ENCODE results near the gene SP100.

SP100 gene

DNA sequence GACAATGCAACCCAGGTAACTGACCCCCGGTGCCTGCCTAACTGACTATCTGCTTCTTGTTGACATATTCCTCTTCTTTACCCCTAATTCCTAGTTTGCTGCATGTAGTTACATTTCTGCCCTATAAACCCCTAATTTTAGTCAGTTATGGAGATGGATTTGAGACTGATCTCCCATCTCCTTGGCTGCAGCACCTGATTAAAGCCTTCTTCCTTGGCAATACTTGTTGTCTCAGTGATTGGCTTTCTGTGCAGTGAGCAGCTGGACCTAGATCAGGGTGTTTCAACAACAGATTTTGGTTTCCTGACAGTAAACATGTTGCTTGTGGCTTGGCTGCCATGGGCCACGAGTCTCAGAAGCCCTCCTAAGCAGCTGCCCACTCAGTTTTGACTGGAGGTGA is 105.4 kb downstream of the SP100 start:
- Histone ChIP-seq H3K36me3 (ENCODE audit: control insufficient read depth, insufficient read depth, low read length) (no peaks in the 10 kb centered on the region), H3K27me3 (ENCODE audit: control insufficient read depth, insufficient read depth, low read length) (no peaks in the 10 kb centered on the region), H3K4me1 (ENCODE audit: control insufficient read depth, insufficient read depth, low read length) (no peaks in the 10 kb centered on the region), H3K9me3 (ENCODE audit: control insufficient read depth, low read length) (no peaks in the 10 kb centered on the region), H3K9ac (ENCODE audit: low read length) (no peak overlapping the region), H3K4me3 (ENCODE audit: low read length) (no peak overlapping the region)

DNA sequence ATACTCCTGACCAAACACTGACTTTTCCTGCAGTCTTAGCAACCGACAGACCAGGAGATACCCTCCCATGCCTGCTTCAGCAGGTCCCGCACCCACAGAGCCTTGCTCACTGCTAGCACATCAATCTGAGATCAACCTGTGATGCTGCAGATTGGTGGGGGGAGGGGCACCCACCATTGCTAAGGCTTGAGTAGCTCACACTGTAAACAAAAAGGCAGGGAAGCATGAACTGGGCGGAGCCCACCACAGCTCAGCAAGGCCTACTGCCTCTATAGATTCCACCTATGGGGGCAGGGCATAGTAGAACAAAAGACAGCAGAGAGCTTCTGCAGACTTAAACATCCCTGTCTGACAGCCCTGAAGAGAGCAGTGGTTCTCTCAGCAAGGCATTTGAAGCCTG is 109.7 kb downstream of the SP100 start:
- Histone ChIP-seq H3K9me3 (ENCODE audit: control insufficient read depth, low read length) (no peaks in the 10 kb centered on the region), H3K36me3 (ENCODE audit: control insufficient read depth, insufficient read depth, low read length) (no peaks in the 10 kb centered on the region), H3K27me3 (ENCODE audit: control insufficient read depth, insufficient read depth, low read length) (no peaks in the 10 kb centered on the region), H3K4me3 (ENCODE audit: low read length) (no peak overlapping the region), H3K4me1 (ENCODE audit: control insufficient read depth, insufficient read depth, low read length) (no peaks in the 10 kb centered on the region), H3K9ac (ENCODE audit: low read length) (no peak overlapping the region)

DNA sequence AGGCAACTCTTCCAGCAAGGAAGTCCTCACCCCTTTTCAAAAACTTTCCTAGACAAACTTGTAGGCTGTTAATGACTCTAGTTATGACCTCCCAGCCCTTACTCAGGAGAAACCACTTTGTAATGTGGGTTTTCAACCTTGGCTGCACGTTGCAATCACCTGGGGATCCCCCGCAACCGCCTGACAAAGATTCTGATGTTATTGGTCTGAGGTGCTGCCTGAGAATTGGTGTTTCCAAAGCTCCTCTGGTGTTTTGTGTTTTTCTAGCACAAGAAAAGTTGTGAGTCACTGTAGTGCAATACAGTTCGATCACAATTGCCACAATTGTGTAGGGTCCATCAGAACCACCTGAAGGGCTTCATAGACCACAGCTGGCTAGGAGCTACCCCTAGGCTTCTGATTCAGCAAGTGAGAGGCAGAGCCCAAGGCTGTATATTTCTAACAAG is 121.6 kb downstream of the SP100 start:
- Histone ChIP-seq H3K4me3 (ENCODE audit: low read length) (no peak overlapping the region), H3K9ac (ENCODE audit: low read length) (no peak overlapping the region), H3K9me3 (ENCODE audit: control insufficient read depth, low read length) (no peaks in the 10 kb centered on the region), H3K36me3 (ENCODE audit: control insufficient read depth, insufficient read depth, low read length) (no peaks in the 10 kb centered on the region), H3K27me3 (ENCODE audit: control insufficient read depth, insufficient read depth, low read length) (no peaks in the 10 kb centered on the region), H3K4me1 (ENCODE audit: control insufficient read depth, insufficient read depth, low read length) (no peaks in the 10 kb centered on the region)

DNA sequence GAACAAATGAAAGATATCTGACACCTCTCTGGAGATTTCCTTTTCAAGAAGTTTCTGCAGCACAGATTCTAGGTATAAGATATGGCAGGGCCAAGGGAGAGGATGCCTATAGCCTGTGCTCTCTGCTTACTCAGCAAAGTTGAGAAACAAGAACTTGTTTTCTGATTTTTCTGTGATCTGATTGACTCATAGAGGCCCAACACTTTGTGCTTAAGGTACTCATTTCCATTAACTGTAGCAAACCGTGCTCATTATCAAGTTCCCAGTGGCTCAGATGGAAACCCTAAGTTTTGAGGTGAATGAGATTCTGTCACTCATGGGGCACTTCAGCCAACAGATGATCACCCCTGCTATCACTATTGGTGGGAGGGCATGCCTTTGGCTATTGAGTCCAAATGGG is 124.3 kb downstream of the SP100 start:
- Histone ChIP-seq H3K9me3 (ENCODE audit: control insufficient read depth, low read length) (no peaks in the 10 kb centered on the region), H3K4me1 (ENCODE audit: control insufficient read depth, insufficient read depth, low read length) (no peaks in the 10 kb centered on the region), H3K27me3 (ENCODE audit: control insufficient read depth, insufficient read depth, low read length) (no peaks in the 10 kb centered on the region), H3K36me3 (ENCODE audit: control insufficient read depth, insufficient read depth, low read length) (no peaks in the 10 kb centered on the region), H3K4me3 (ENCODE audit: low read length) (no peak overlapping the region), H3K9ac (ENCODE audit: low read length) (no peak overlapping the region)

DNA sequence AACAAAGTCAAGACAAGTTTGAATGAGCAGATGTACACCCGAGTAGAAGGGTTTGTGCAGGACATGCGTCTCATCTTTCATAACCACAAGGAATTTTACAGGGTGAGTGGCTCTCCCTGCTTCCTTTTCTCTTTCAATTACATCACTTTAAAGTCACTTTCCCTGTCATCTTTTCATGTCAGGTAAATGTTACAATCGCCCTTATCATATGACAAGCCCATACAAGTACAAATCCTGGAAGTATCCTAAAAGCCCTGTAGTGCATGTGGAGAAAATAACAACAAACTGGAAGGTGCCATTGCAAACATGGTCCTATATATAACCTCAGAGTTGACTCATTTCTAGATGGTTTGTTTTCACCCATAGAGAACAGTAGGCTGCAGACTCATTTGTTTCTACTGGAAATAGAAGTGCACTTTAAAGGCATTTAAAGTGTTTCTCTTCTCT is 126.0 kb downstream of the SP100 start:
- Histone ChIP-seq H3K36me3 (ENCODE audit: control insufficient read depth, insufficient read depth, low read length) (no peaks in the 10 kb centered on the region), H3K4me1 (ENCODE audit: control insufficient read depth, insufficient read depth, low read length) (no peaks in the 10 kb centered on the region)

DNA sequence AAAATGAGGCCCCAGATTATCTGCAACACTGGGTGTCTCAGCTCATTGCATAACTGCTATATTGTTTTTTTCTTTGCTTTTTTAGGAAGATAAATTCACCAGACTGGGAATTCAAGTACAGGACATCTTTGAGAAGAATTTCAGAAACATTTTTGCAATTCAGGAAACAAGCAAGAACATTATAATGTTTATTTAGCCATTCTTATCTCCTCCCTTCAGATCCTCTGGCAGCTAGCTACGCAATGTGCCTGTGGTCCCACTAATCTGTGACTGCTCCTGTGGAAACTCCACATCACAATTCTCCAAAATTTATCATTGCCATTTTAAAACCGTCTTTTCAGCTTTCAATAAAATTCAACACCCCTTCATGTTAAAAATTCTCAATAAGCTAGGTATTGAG is 126.8 kb downstream of the SP100 start:
- no peaks in the 10 kb centered on the region for H3K27me3 ChIP-seq (ENCODE audit: control insufficient read depth, insufficient read depth, low read length)
- no peaks in the 10 kb centered on the region for H3K4me1 ChIP-seq (ENCODE audit: control insufficient read depth, insufficient read depth, low read length)
- H3K36me3 ChIP-seq (ENCODE audit: control insufficient read depth, insufficient read depth, low read length), result no peaks in the 10 kb centered on the region
- no peaks in the 10 kb centered on the region for H3K9me3 ChIP-seq (ENCODE audit: control insufficient read depth, low read length)
- H3K9ac ChIP-seq (ENCODE audit: low read length), result no peak overlapping the region
- no peak overlapping the region for H3K4me3 ChIP-seq (ENCODE audit: low read length)

More for the DNA sequence above, 126.0 kb downstream of the SP100 start:
- no peaks in the 10 kb centered on the region for H3K9me3 ChIP-seq (ENCODE audit: control insufficient read depth, low read length)
- H3K27me3 ChIP-seq (ENCODE audit: control insufficient read depth, insufficient read depth, low read length), result no peaks in the 10 kb centered on the region
- H3K9ac ChIP-seq (ENCODE audit: low read length), result no peak overlapping the region
- no peak overlapping the region for H3K4me3 ChIP-seq (ENCODE audit: low read length)

DNA sequence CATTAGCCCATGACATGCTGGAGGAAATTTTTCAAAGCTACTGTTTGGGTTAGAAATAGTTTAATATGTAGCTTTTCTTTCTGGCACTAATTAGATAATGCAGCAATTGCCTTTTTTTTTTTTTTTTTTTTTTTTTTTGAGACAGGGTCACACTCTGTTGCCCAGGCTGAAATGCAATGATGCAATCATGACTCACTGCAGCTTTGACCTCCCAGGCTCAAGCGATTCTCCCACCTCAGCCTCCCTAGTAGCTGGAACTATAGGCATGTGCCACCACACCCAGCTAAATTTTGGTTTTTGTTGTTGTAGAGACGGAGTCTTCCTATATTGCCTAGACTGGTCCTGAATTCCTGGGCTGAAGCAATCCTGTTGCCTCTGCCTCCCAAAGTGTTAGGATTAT is 136.2 kb downstream of the SP100 start:
- Histone ChIP-seq H3K9me3 (ENCODE audit: control insufficient read depth, low read length) (no peaks in the 10 kb centered on the region), H3K4me3 (ENCODE audit: low read length) (no peak overlapping the region), H3K9ac (ENCODE audit: low read length) (no peak overlapping the region), H3K27me3 (ENCODE audit: control insufficient read depth, insufficient read depth, low read length) (no peaks in the 10 kb centered on the region), H3K4me1 (ENCODE audit: control insufficient read depth, insufficient read depth, low read length) (no peaks in the 10 kb centered on the region), H3K36me3 (ENCODE audit: control insufficient read depth, insufficient read depth, low read length) (no peaks in the 10 kb centered on the region)

DNA sequence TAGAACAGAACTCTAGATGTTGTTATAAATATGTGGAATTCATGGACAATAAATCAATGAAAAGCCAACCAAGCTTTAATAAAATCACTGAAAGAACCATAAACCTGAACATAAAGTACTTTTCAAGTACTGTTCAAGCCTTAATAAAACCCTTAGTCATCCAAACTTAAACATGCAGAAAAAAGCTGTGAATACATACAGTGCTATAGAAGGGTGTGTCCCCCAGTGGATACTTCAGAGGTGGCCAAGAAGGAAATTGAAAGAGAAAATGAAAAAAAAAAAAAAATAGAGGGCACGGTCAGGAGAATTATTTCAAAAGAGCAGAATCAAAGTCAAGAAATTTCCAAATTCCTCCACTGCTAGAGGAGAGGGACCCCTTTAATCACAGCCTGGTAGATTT is 141.1 kb downstream of the SP100 start:
- no peaks in the 10 kb centered on the region for H3K27me3 ChIP-seq (ENCODE audit: control insufficient read depth, insufficient read depth, low read length)
- H3K36me3 ChIP-seq (ENCODE audit: control insufficient read depth, insufficient read depth, low read length), result no peaks in the 10 kb centered on the region
- H3K9ac ChIP-seq (ENCODE audit: low read length), result no peak overlapping the region
- H3K9me3 ChIP-seq (ENCODE audit: control insufficient read depth, low read length), result no peaks in the 10 kb centered on the region
- no peaks in the 10 kb centered on the region for H3K4me1 ChIP-seq (ENCODE audit: control insufficient read depth, insufficient read depth, low read length)
- H3K4me3 ChIP-seq (ENCODE audit: low read length), result no peak overlapping the region

DNA sequence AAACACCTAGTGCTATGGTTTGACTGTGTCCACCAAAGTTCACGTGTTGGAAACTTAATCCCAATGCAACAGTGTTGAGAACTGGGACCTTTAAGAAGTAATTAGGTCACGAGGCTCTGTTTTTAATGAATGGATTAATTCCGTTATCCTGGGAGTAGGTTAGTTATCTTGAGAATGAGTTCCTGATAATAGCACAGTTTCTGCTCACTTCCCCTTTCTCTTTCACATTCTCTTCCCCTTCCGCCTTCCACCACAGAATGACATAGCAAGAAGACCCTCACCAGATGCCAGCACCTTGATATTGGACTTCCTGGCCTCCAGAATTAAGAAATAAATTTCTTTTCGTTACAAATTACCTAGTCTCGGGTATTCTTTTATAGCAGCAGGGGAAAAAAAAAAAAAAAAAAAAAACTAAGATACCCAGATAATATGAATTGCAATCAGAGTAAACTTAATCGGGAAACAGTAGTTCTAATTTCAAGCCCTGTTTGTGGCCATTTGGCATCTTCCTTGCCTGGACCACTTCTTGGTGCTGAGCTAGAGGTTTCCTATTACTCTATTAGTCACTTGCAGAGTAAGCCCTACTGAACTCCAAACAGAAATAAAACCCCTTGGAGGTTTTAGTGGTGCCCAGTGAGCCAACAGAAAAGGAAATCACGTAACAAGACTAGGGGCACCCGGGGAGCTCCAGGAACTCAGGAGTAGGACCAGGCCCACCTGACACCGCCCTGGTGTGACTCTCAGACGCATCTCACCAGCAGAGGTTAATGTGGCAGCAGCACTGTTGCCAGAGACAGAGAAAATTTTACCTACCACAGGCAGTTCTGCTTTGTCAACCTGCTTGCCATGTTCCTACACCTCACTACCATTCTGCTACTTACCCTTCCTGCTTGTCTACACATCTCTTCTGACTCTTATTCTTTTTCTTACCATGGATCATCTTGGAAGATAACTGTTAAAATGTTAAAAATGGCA is 149.1 kb downstream of the SP100 start:
- no peaks in the 10 kb centered on the region for H3K36me3 ChIP-seq (ENCODE audit: control insufficient read depth, insufficient read depth, low read length)
- H3K4me3 ChIP-seq (ENCODE audit: low read length), result no peak overlapping the region
- H3K4me1 ChIP-seq (ENCODE audit: control insufficient read depth, insufficient read depth, low read length), result no peaks in the 10 kb centered on the region
- no peak overlapping the region for H3K9ac ChIP-seq (ENCODE audit: low read length)
- H3K9me3 ChIP-seq (ENCODE audit: control insufficient read depth, low read length), result no peaks in the 10 kb centered on the region
- no peaks in the 10 kb centered on the region for H3K27me3 ChIP-seq (ENCODE audit: control insufficient read depth, insufficient read depth, low read length)

DNA sequence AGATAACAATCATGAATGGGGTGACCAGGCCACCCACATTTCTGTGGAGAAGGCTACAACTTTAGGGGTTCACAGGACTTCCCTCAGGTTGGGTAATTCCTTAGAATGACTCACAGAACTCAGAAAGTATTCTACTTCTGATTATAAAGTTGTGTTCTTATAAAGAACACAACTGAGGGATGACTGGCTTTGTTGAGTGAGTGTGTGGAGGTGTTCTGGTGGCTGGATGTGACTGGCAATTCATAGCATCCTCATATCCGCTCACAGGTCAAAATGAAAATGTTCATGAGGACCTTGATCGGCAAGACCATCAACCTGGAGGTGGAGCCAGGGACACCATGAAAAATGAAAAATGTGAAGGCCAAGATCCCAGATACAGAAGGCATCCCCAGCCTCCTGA is 153.3 kb downstream of the SP100 start:
- Histone ChIP-seq H3K27me3 (ENCODE audit: control insufficient read depth, insufficient read depth, low read length) (no peaks in the 10 kb centered on the region), H3K9ac (ENCODE audit: low read length) (no peak overlapping the region), H3K4me3 (ENCODE audit: low read length) (no peak overlapping the region), H3K9me3 (ENCODE audit: control insufficient read depth, low read length) (no peaks in the 10 kb centered on the region), H3K36me3 (ENCODE audit: control insufficient read depth, insufficient read depth, low read length) (no peaks in the 10 kb centered on the region), H3K4me1 (ENCODE audit: control insufficient read depth, insufficient read depth, low read length) (no peaks in the 10 kb centered on the region)

DNA sequence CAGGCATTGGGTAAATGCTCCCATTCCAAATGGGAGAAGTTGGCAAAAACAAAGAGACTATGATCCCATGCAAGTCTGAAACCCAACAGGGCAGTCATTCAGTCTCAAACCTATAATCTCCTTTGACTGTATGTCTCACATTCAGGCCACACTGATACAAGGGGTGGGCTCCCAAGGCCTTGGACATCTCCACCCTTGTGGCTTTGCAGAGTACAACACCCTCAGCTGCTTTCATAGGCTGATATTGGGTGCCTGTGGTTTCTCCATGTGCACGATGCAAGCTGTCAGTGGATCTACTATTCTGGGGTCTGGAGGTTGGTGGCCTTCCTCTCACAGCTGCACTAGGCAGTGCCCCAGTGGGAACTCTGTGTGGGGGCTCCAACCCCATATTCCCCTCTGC is 155.0 kb downstream of the SP100 start:
- Histone ChIP-seq H3K4me3 (ENCODE audit: low read length) (no peak overlapping the region), H3K36me3 (ENCODE audit: control insufficient read depth, insufficient read depth, low read length) (no peaks in the 10 kb centered on the region), H3K9me3 (ENCODE audit: control insufficient read depth, low read length) (no peaks in the 10 kb centered on the region), H3K9ac (ENCODE audit: low read length) (no peak overlapping the region), H3K4me1 (ENCODE audit: control insufficient read depth, insufficient read depth, low read length) (no peaks in the 10 kb centered on the region), H3K27me3 (ENCODE audit: control insufficient read depth, insufficient read depth, low read length) (no peaks in the 10 kb centered on the region)

DNA sequence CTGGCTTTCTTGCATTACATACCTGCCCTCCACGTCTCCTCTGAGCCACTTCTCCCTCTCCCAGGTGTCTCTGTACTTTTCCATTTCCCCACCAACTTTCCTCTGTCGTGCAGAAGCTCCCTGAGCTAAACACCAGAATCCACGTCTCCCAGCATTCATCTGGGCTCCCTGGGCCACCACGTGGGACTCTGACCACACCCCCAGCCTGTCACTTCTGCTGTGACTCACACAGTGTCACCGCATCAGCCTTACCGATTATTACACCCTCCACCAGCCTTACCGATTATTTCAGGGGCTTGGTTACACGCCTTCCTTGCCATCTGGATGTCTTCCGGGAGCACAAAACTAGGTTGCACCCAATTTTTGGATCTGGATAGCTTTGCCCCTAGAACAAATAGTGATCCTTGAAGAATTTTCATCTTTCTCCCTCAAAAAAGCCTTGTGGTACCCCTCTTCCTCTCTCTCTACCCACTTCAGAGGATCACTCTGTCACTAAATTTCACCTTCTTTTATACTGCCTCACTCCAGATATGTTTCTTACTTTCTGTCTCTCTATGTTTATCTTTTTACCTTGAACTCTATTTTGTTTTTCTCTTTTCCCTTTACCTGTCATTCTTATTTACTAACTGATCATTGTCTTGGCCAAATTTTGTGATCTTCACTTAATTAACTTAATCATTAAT is 159.8 kb downstream of the SP100 start:
- H3K36me3 ChIP-seq (ENCODE audit: control insufficient read depth, insufficient read depth, low read length), result no peaks in the 10 kb centered on the region
- no peaks in the 10 kb centered on the region for H3K27me3 ChIP-seq (ENCODE audit: control insufficient read depth, insufficient read depth, low read length)
- H3K9ac ChIP-seq (ENCODE audit: low read length), result no peak overlapping the region
- no peaks in the 10 kb centered on the region for H3K4me1 ChIP-seq (ENCODE audit: control insufficient read depth, insufficient read depth, low read length)
- no peak overlapping the region for H3K4me3 ChIP-seq (ENCODE audit: low read length)
- H3K9me3 ChIP-seq (ENCODE audit: control insufficient read depth, low read length), result no peaks in the 10 kb centered on the region

All from mucosa of stomach (tissue), 1 donor.